Endothelial cell (in vitro differentiated cells): Measurements from ENCODE around the gene NFATC3. TPM values are rescaled to one million over a fixed set of nuclear protein-coding genes. Genes with fewer than 3 reads are reported as not detected.
A peak's percentile ranks its signal among the peaks of the same experiment; 100 is the strongest.

Source experiments
- DNase-seq: peaks from one replicate; pipeline ENCODE4 v3.0.0; 2021; ENCODE audit warnings: low spot score
- H3K27ac Mint-ChIP-seq: one replicate; pipeline ENCODE4 v1.8.0; 2021; ENCODE audit warnings: mixed read lengths, inconsistent platforms; ENCODE audit not compliant: unreplicated experiment
- H3K27me3 Mint-ChIP-seq: one replicate; pipeline ENCODE4 v1.8.0; 2021; ENCODE audit warnings: mild to moderate bottlenecking, moderate library complexity, mixed read lengths, inconsistent platforms; ENCODE audit not compliant: unreplicated experiment
- H3K36me3 Mint-ChIP-seq: one replicate; pipeline ENCODE4 v1.8.0; 2021; ENCODE audit warnings: mild to moderate bottlenecking, low read depth, mixed read lengths, inconsistent platforms; ENCODE audit not compliant: unreplicated experiment
- H3K4me1 Mint-ChIP-seq: one replicate; pipeline ENCODE4 v1.8.0; 2021; ENCODE audit warnings: mild to moderate bottlenecking, mixed read lengths, inconsistent platforms; ENCODE audit not compliant: unreplicated experiment
- H3K4me3 Mint-ChIP-seq: one replicate; pipeline ENCODE4 v1.8.0; 2021; ENCODE audit warnings: mild to moderate bottlenecking, mixed read lengths, inconsistent platforms; ENCODE audit not compliant: unreplicated experiment
- H3K9me3 Mint-ChIP-seq: one replicate; pipeline ENCODE4 v1.8.0; 2021; ENCODE audit warnings: mixed read lengths, inconsistent platforms; ENCODE audit not compliant: unreplicated experiment
- CTCF ChIP-seq: fragments of 200-600 bp; sonication (generic); IDR thresholded peaks from one replicate; pipeline ENCODE4 v1.5.0; 2021; ENCODE audit warnings: antibody characterized with exemption; ENCODE audit not compliant: unreplicated experiment
- total RNA-seq: library from RNA; stranded (reverse); fragmentation: NEBNext Ultra II Directional; extraction: Animal tissue kit (Norgen Biotek cat#: 25700); gene quantifications from one replicate; pipeline ENCODE4 v1.2.1, GENCODE V29; 2021; ENCODE audit not compliant: unreplicated experiment

The NFATC3 gene
- total RNA-seq, 1 donor from 2014 or later, result 38.4 TPM

GRCh38 chr16:68061396-68061795 is 23.8 kb upstream of the NFATC3 start:
- Mint-ChIP-seq H3K4me1 (peaks cover 22% of the 10 kb centered on the region), H3K9me3 (no peaks in the 10 kb centered on the region), H3K27ac (peak overlapping the region; percentile 77), H3K36me3 (peaks cover 17% of the 10 kb centered on the region), H3K4me3 (no peak overlapping the region), H3K27me3 (peaks cover 6% of the 10 kb centered on the region)
- DNase-seq, result no peak
- no peak for TF ChIP-seq CTCF

DNA sequence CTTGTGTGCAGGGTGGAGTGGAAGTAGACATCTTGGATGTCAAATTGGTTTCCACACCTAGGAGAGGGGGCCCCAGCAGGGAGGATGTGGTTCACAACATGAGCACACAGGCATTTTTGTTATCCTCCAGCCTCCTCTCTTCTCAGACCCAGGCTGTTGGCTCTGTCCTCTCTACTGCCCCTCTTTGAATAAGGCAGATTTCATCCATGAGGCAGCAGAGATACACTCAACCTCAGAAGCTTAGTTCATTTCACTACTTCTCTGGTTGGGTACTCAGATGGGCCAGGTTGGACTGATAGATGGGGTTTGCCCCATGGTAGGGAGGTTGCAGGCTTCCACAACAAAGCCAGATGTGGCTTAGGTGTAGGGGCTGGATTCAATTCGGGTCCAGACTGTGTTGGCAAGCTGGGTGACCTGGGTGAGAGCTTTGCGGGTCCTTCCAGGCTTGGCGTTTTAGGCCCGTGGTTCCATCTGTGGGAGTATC is 22.2 kb upstream of the NFATC3 start:
- Mint-ChIP-seq H3K4me3 (no peak overlapping the region), H3K9me3 (no peaks in the 10 kb centered on the region), H3K36me3 (peaks cover 23% of the 10 kb centered on the region), H3K27ac (no peak overlapping the region), H3K4me1 (peaks cover 22% of the 10 kb centered on the region), H3K27me3 (peaks cover 6% of the 10 kb centered on the region)
- no peak for DNase-seq
- no peak for TF ChIP-seq CTCF

DNA sequence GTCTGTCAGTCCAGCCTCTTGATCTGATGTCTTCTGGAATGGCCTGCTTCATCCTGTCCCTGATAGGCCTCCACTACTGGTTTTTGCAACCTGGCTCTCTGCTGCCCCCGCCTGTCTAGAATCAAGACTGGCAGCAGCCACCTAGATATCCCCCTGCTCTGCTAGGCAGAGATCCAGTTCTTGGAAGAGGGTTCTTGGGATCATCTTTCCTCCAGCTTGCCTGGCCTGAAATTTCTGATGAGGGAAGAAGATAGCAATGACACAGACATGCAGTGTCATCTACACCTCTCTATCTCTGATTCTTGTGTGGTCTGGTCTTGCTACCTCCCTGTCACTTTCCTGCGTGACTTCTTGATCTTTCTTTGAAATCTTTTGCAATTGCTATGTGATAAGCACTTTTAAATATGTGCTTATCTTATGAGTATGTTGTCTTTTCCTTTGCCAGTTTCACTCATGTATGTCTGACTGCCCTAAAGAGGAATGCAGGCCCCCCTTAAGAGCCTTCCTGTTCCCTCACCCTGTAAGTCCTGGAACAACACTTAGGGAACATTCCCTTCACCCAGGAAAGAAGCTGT is 20.3 kb upstream of the NFATC3 start:
- H3K27me3 Mint-ChIP-seq, result peaks cover 7% of the 10 kb centered on the region
- H3K4me1 Mint-ChIP-seq, result peaks cover 14% of the 10 kb centered on the region
- TF ChIP-seq CTCF, result peak; percentile 69

DNA sequence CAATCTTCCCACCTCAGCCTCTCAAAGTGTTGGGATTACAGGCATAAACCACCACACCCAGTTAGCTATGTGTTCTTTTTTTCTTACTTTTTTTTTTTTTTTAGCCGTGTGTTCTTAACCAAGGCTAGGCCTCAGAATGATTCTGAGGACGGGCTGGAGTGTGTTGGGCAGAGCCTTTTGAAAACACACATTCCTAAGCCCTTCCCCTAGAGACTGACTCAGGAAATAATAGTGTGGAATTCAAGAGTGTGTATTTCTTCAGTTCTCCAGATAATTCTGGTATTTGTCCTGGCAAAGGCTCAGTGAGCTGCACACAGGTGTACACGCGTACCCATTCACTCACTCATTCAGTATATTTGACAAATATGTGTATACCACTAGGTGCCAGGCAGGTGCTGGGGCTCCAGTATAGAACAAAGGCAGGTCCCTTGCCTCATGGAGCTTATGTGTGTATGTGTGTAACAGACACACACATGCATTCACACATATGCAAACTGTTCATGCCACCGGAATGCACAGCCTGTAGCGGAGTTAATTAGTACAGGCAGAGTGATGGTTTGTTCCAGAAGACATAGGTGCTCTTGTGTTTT is 19.4 kb upstream of the NFATC3 start:
- peaks cover 14% of the 10 kb centered on the region for H3K4me1 Mint-ChIP-seq
- no peak overlapping the region for H3K4me3 Mint-ChIP-seq
- H3K27me3 Mint-ChIP-seq, result peaks cover 6% of the 10 kb centered on the region
- H3K27ac Mint-ChIP-seq, result no peak overlapping the region
- peaks cover 17% of the 10 kb centered on the region for H3K36me3 Mint-ChIP-seq
- DNase-seq, result no peak
- no peaks in the 10 kb centered on the region for H3K9me3 Mint-ChIP-seq
- TF ChIP-seq CTCF, result no peak

More for the DNA sequence above, 20.3 kb upstream of the NFATC3 start:
- DNase-seq, result peak; percentile 82
- no peak overlapping the region for H3K4me3 Mint-ChIP-seq
- H3K9me3 Mint-ChIP-seq, result no peaks in the 10 kb centered on the region
- H3K27ac Mint-ChIP-seq, result no peak overlapping the region
- H3K36me3 Mint-ChIP-seq, result peaks cover 16% of the 10 kb centered on the region

DNA sequence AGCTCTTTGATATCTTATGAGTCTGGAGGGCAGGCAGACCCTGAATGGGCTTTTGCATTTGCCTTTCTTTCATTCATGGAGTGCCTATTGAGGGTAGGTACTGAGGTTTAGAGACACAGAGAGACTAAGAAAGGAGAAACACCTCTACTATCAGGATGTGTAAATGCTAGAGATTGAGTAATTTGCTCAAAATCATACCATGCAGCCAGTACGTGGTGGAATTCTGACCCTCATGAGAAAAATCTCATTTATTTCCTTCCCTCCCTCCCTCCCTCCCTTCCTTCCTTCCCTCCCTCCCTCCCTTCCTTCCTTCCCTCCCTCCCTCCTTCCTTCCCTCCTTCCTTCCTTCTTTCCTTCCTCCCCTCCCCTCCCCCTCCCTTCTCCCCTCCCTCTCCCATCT is 18.4 kb upstream of the NFATC3 start:
- Mint-ChIP-seq H3K27me3 (peaks cover 4% of the 10 kb centered on the region), H3K4me1 (peaks cover 5% of the 10 kb centered on the region), H3K4me3 (no peak overlapping the region), H3K9me3 (no peaks in the 10 kb centered on the region), H3K27ac (no peak overlapping the region), H3K36me3 (peaks cover 20% of the 10 kb centered on the region)
- no peak for DNase-seq
- no peak for TF ChIP-seq CTCF
